Liver (tissue), 9 donors: ENCODE results near the gene RSPH6A. TPM values are rescaled to one million over a fixed set of nuclear protein-coding genes. Genes with fewer than 3 reads are reported as not detected.

ENCODE experiments used
- DNase-seq: peaks from one replicate; pipeline ENCODE4 v3.0.0-alpha.2; 2017; ENCODE audit warnings: low spot score
- H3K27ac ChIP-seq, 2 donors: one replicate each; pipeline ENCODE4 v1.7.0; 2013; ENCODE audit warnings: inconsistent platforms in 2 of 2, low read length in 2 of 2, control low read depth in 1 of 2, low read depth in 1 of 2, mild to moderate bottlenecking in 1 of 2
- H3K27me3 ChIP-seq, 4 donors: one replicate each; pipeline versions ENCODE4 v1.6.1 to v1.7.0; 2013; ENCODE audit warnings: low read length in 3 of 4, inconsistent platforms in 1 of 4, mild to moderate bottlenecking in 1 of 4, moderate library complexity in 1 of 4; ENCODE audit not compliant: control insufficient read depth in 4 of 4, insufficient read depth in 4 of 4
- H3K36me3 ChIP-seq, 4 donors: one replicate each; pipeline versions ENCODE4 v1.6.1 to v1.7.0; 2013; ENCODE audit warnings: low read length in 3 of 4, mild to moderate bottlenecking in 3 of 4, low read depth in 1 of 4, moderate library complexity in 1 of 4; ENCODE audit not compliant: control insufficient read depth in 4 of 4, insufficient read depth in 3 of 4
- H3K4me1 ChIP-seq, 4 donors: one replicate each; pipeline versions ENCODE4 v1.6.1 to v1.7.0; 2013; ENCODE audit warnings: low read length in 3 of 4, mild to moderate bottlenecking in 3 of 4, moderate library complexity in 1 of 4; ENCODE audit not compliant: control insufficient read depth in 4 of 4, insufficient read depth in 4 of 4
- H3K4me3 ChIP-seq, 3 donors: one replicate each; pipeline versions ENCODE4 v1.6.1 to v1.7.0; 2013; ENCODE audit warnings: low read length in 3 of 3, control low read depth in 1 of 3, low read depth in 1 of 3, mild to moderate bottlenecking in 1 of 3
- H3K9ac ChIP-seq, 2 donors: one replicate each; pipeline ENCODE4 v1.7.0; 2013; ENCODE audit warnings: low read length in 2 of 2, mild to moderate bottlenecking in 2 of 2, moderate library complexity in 2 of 2, control low read depth in 1 of 2, low read depth in 1 of 2
- H3K9me3 ChIP-seq, 4 donors: one replicate each; pipeline versions ENCODE4 v1.6.1 to v1.7.0; 2013; ENCODE audit warnings: low read length in 3 of 4; ENCODE audit not compliant: control insufficient read depth in 4 of 4
- EGR1 ChIP-seq, 2 donors: IDR thresholded peaks; 2 replicates each; pipeline ENCODE4 v1.6.1; 2016 to 2018; ENCODE audit warnings: antibody characterized with exemption in 2 of 2, low read depth in 2 of 2
- FOXA1 ChIP-seq: IDR thresholded peaks from 2 replicates; pipeline ENCODE4 v1.6.1; 2016; ENCODE audit warnings: antibody characterized with exemption
- FOXA2 ChIP-seq: IDR thresholded peaks from 2 replicates; pipeline ENCODE4 v1.6.1; 2016; ENCODE audit warnings: antibody characterized with exemption
- GABPA ChIP-seq, 2 donors: IDR thresholded peaks in 1 of 2; conservative IDR thresholded peaks in 1 of 2; 2 replicates each; pipeline ENCODE4 v1.6.1; 2016; ENCODE audit warnings: antibody characterized with exemption in 2 of 2, mild to moderate bottlenecking in 1 of 2, moderate library complexity in 1 of 2
- JUND ChIP-seq, 2 donors: IDR thresholded peaks; 2 replicates each; pipeline ENCODE4 v1.6.1; 2016; ENCODE audit warnings: antibody characterized with exemption in 2 of 2
- NR2F2 ChIP-seq: IDR thresholded peaks from 2 replicates; pipeline ENCODE4 v1.6.1; 2016; ENCODE audit warnings: antibody characterized with exemption
- SP1 ChIP-seq: IDR thresholded peaks from 2 replicates; pipeline ENCODE4 v1.6.1; 2018; ENCODE audit warnings: antibody characterized with exemption, mild to moderate bottlenecking
- YY1 ChIP-seq: IDR thresholded peaks from 2 replicates; pipeline ENCODE4 v1.6.1; 2016; ENCODE audit warnings: antibody characterized with exemption, mild to moderate bottlenecking
- WGBS: extraction: QIAGEN DNeasy Blood & Tissue Kit; methylation state at CpG from one replicate; pipeline ENCODE4 v1.1.7; 2013; 5-methylcytosine and 5-hydroxymethylcytosine counted together
- polyA plus RNA-seq, 2 donors: library from polyadenylated mRNA; stranded (reverse) in 1 of 2; unstranded in 1 of 2; fragments of 200-250 nt in 1 of 2; fragments of >200 nt in 1 of 2; fragmentation: Nextera tagmentation in 1 of 2; extraction: Ambion mirVana in 1 of 2; gene quantifications; one replicate each; pipeline versions ENCODE4 v1.2.1 to v1.2.3, GENCODE V29; 2013 to 2015
- total RNA-seq, 2 donors: library from RNA; depleted of rRNA; stranded (reverse); fragments of >200 nt; gene quantifications; one replicate each; pipeline ENCODE4 v1.2.3, GENCODE V29; 2014
- TF ChIP-seq, protein P1 (sequence below): fragments of 150-350 bp; IDR thresholded peaks from 2 replicates; pipeline ENCODE4 v1.5.1; 2017; ENCODE audit warnings: improper control_type of control experiment, low read depth, low read length; ENCODE audit not compliant: missing input control
- TF ChIP-seq, protein P2 (sequence below): IDR thresholded peaks from 2 replicates; pipeline ENCODE4 v1.6.1; 2016; ENCODE audit warnings: antibody characterized with exemption
- donor health status: healthy.
- donor health status: healthy.
- donor health status: healthy.
- donor health status: healthy.
- donor health status: healthy.

Gene RSPH6A
- total and polyA plus RNA-seq, 4 donors: 0.08 TPM; not detected in 3

DNA sequence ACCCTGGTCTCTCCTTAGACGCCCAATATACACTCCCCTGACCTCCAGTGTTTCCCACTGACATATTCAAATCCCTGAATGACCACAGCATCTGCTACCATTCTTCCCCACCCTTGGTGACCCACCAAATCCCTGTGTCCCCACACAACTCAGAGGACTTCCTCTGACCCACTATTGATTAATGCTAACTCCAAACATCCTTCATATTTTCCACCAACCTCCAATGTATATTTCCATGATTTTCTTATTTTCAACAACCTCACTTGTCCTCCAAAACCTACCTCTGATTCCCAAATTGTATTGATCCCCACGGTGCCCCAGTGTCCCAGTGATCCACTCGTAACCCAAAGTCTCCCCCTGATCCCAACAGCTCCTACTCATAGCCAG, 21.9 kb downstream of the RSPH6A start:
- TF ChIP-seq JUND (IDR thresholded peaks at IDR 0.05) (no peak), NR2F2 (no peak), FOXA2 (no peak), GABPA (IDR thresholded peaks at IDR 0.05 in 1 of 2, conservative IDR thresholded peaks at IDR 0.05 in 1 of 2) (no peak), FOXA1 (no peak), EGR1 (IDR thresholded peaks at IDR 0.05; ENCODE audit: low read depth in 2 of 2) (no peak)
- TF ChIP-seq, protein P1, sequence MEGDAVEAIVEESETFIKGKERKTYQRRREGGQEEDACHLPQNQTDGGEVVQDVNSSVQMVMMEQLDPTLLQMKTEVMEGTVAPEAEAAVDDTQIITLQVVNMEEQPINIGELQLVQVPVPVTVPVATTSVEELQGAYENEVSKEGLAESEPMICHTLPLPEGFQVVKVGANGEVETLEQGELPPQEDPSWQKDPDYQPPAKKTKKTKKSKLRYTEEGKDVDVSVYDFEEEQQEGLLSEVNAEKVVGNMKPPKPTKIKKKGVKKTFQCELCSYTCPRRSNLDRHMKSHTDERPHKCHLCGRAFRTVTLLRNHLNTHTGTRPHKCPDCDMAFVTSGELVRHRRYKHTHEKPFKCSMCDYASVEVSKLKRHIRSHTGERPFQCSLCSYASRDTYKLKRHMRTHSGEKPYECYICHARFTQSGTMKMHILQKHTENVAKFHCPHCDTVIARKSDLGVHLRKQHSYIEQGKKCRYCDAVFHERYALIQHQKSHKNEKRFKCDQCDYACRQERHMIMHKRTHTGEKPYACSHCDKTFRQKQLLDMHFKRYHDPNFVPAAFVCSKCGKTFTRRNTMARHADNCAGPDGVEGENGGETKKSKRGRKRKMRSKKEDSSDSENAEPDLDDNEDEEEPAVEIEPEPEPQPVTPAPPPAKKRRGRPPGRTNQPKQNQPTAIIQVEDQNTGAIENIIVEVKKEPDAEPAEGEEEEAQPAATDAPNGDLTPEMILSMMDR: no peak
- Histone ChIP-seq H3K36me3 (peaks cover 0 to 14% (median 3%) of the 10 kb centered on the region in 4 donors), H3K9ac (no peak overlapping the region), H3K27me3 (no peaks in the 10 kb centered on the region), H3K27ac (no peak overlapping the region), H3K9me3 (no peaks in the 10 kb centered on the region), H3K4me1 (peaks cover 0 to 14% (median 13%) of the 10 kb centered on the region in 4 donors), H3K4me3 (no peak overlapping the region)
- 35% methylated on average over 3 of the region's 3 CpGs for WGBS
- DNase-seq: no peak

DNA sequence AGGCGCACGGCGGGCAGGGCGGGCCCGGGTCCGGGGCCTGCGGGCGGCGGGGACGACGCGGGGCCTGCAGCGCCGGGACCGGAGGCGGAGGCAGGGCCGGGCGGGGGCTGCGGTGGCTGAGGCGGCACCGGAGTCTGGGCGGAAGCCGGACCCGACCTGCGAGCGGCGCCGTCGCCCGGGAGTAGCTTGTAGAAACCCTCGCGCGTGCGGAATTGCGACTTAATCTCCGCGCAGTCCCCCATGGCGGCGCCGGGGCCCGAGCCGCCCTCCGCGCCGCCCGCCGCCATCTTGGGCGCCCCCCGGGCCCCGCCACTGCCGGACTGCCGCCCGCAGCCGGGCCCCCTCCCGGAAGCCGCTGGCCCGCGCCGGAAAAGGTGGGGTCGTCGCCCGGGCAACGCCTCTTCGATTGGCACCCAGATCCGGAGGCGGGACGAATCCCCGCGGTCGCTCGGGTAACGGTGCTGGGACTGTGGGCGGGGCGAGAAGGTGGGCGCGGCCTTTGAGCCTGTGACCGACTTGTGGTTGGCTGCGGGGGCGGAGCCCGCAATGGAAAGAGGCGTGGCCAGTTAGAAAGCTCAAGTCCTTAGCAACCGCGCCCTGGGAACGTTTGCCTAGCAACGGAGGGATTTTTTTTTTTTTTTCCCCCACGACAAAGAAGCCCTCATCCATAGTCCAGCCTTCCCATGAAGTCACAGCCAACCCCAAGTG, 22.5 kb downstream of the RSPH6A start, which contains the start of gene DMWD:
DMWD (minus strand) TSS at position 376 of the 708 bp plus-strand sequence; CDS start at position 287, 89 bp downstream.
- Histone ChIP-seq H3K9ac (no peak within 1 kb of the TSS), H3K27ac (no peak within 1 kb of the TSS), H3K27me3 (no peaks in the 10 kb centered on the region), H3K9me3 (no peaks in the 10 kb centered on the region), H3K4me1 (peaks cover 0 to 14% (median 13%) of the 10 kb centered on the region in 4 donors), H3K4me3 (peak within 1 kb of the TSS; percentile 70 to 93 (median 71)), H3K36me3 (peaks cover 0 to 16% (median 4%) of the 10 kb centered on the region in 4 donors)
- DNase-seq: peak; percentile 100
- under 1% methylated on average over 86 of the region's 86 CpGs for WGBS
- TF ChIP-seq EGR1 (IDR thresholded peaks at IDR 0.05; ENCODE audit: low read depth in 2 of 2): peak; percentile 97 to 99
- TF ChIP-seq, protein P2, sequence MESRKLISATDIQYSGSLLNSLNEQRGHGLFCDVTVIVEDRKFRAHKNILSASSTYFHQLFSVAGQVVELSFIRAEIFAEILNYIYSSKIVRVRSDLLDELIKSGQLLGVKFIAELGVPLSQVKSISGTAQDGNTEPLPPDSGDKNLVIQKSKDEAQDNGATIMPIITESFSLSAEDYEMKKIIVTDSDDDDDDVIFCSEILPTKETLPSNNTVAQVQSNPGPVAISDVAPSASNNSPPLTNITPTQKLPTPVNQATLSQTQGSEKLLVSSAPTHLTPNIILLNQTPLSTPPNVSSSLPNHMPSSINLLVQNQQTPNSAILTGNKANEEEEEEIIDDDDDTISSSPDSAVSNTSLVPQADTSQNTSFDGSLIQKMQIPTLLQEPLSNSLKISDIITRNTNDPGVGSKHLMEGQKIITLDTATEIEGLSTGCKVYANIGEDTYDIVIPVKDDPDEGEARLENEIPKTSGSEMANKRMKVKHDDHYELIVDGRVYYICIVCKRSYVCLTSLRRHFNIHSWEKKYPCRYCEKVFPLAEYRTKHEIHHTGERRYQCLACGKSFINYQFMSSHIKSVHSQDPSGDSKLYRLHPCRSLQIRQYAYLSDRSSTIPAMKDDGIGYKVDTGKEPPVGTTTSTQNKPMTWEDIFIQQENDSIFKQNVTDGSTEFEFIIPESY: no peak
- TF ChIP-seq, protein P1: no peak
- peak; percentile 44 for TF ChIP-seq YY1
- TF ChIP-seq GABPA (IDR thresholded peaks at IDR 0.05 in 1 of 2, conservative IDR thresholded peaks at IDR 0.05 in 1 of 2): peak in 1 of 2 donors; percentile 88
- TF ChIP-seq SP1: peak; percentile 69
